Vagina (tissue), 2 donors: Measurements from ENCODE around the gene MSANTD1.

Source experiments
- CTCF ChIP-seq, 3 experiments: fragments of 450-650 bp in 2 of 3; fragments of 200-600 bp in 1 of 3; sonication (generic) in 1 of 3; IDR thresholded peaks; one replicate each; pipeline ENCODE4 v1.5.1; 2017 to 2019; ENCODE audit warnings: antibody characterized with exemption in 3 of 3, mild to moderate bottlenecking in 2 of 3, moderate library complexity in 2 of 3
- POLR2A ChIP-seq, 2 donors: fragments of 450-650 bp; IDR thresholded peaks; one replicate each; pipeline ENCODE4 v1.6.1; 2017; ENCODE audit warnings: antibody characterized with exemption in 2 of 2, mild to moderate bottlenecking in 2 of 2, moderate library complexity in 2 of 2

GRCh38 chr4:3248811-3249661, at the start of gene MSANTD1:
- no peak for TF ChIP-seq POLR2A (IDR thresholded peaks at IDR 0.05)
- no peak for TF ChIP-seq CTCF (IDR thresholded peaks at IDR 0.05)
